ENCODE measurements around the gene RPH3AL.
"Not testable (repeated sequence)": the region's sequence is repeated elsewhere in the genome, so short reads cannot be mapped to it uniquely, and the experiment has no call there.

The RPH3AL gene

GRCh38 chr17:320809-321385, 31.7 kb downstream of the RPH3AL start:
- H3K4me3 ChIP-seq (ENCODE audit: low read depth, low read length) = no peak overlapping the region

- H3K4me3 ChIP-seq (ENCODE audit: low read depth, low read length) = no peak overlapping the region
Measured at GRCh38 chr17:320139-320538, 32.5 kb downstream of the RPH3AL start.

GRCh38 chr17:319266-319665, 33.3 kb downstream of the RPH3AL start:
- H3K4me3 ChIP-seq (ENCODE audit: low read depth, low read length) = no peak overlapping the region

GRCh38 chr17:317070-317469, 35.5 kb downstream of the RPH3AL start:
- H3K4me3 ChIP-seq (ENCODE audit: low read depth, low read length) = not testable (repeated sequence)

GRCh38 chr17:315399-315798, 37.2 kb downstream of the RPH3AL start:
- not testable (repeated sequence) for H3K4me3 ChIP-seq (ENCODE audit: low read depth, low read length)

- H3K4me3 ChIP-seq (ENCODE audit: low read depth, low read length) = not testable (repeated sequence)
Measured at GRCh38 chr17:314614-314944, 38.0 kb downstream of the RPH3AL start.

GRCh38 chr17:313911-314613, 38.5 kb downstream of the RPH3AL start:
- H3K4me3 ChIP-seq (ENCODE audit: low read depth, low read length) = no peak overlapping the region

GRCh38 chr17:313231-313630, 39.4 kb downstream of the RPH3AL start:
- no peak overlapping the region for H3K4me3 ChIP-seq (ENCODE audit: low read depth, low read length)

GRCh38 chr17:312476-313148, 40.0 kb downstream of the RPH3AL start:
- H3K4me3 ChIP-seq (ENCODE audit: low read depth, low read length) = no peak overlapping the region

- H3K4me3 ChIP-seq (ENCODE audit: low read depth, low read length) = no peak overlapping the region
Measured at GRCh38 chr17:311119-311782, 41.4 kb downstream of the RPH3AL start.

GRCh38 chr17:310111-311010, 42.2 kb downstream of the RPH3AL start:
- no peak overlapping the region for H3K4me3 ChIP-seq (ENCODE audit: low read depth, low read length)

GRCh38 chr17:309361-309888, 43.2 kb downstream of the RPH3AL start:
- no peak overlapping the region for H3K4me3 ChIP-seq (ENCODE audit: low read depth, low read length)

GRCh38 chr17:307741-308507, 44.7 kb downstream of the RPH3AL start:
- H3K4me3 ChIP-seq (ENCODE audit: low read depth, low read length) = no peak overlapping the region

- H3K4me3 ChIP-seq (ENCODE audit: low read depth, low read length) = no peak overlapping the region
Measured at GRCh38 chr17:307295-307691, 45.3 kb downstream of the RPH3AL start.

- no peak overlapping the region for H3K4me3 ChIP-seq (ENCODE audit: low read depth, low read length)
Measured at GRCh38 chr17:306536-307294, 45.9 kb downstream of the RPH3AL start.

GRCh38 chr17:306116-306515, 46.5 kb downstream of the RPH3AL start:
- H3K4me3 ChIP-seq (ENCODE audit: low read depth, low read length) = no peak overlapping the region

- no peak overlapping the region for H3K4me3 ChIP-seq (ENCODE audit: low read depth, low read length)
Measured at GRCh38 chr17:305090-305976, 47.3 kb downstream of the RPH3AL start.

- H3K4me3 ChIP-seq (ENCODE audit: low read depth, low read length) = no peak overlapping the region
Measured at GRCh38 chr17:304461-304860, 48.1 kb downstream of the RPH3AL start.
